ENCODE measurements around the gene NCKAP5. TPM values are rescaled to one million over a fixed set of nuclear protein-coding genes. Genes with fewer than 3 reads are reported as not detected.

Gene NCKAP5
- total and polyA plus RNA-seq, 2 of the 8 experiments (the other 6 are each of a cell fraction or from before 2014, with no cell fraction given), result 0.27 to 0.86 TPM

- no peak overlapping the region for H4K5ac ChIP-seq (ENCODE audit: insufficient read length, low read depth, low read length)
- H3K23me2 ChIP-seq (ENCODE audit: low read depth, low read length), result no peaks in the 10 kb centered on the region; the same call in 1 of the 2 replicates
- no peak overlapping the region for H3K4ac ChIP-seq (replicated peaks; ENCODE audit: insufficient read length, low read depth, low read length)
- H3K14ac ChIP-seq (ENCODE audit: insufficient read length), result no peak overlapping the region
- H4K91ac ChIP-seq (replicated peaks; ENCODE audit: insufficient read length, low read length), result no peak overlapping the region
- no peak overlapping the region for H2BK20ac ChIP-seq (ENCODE audit: low read length)
- H3K4me2 ChIP-seq (ENCODE audit: insufficient read depth in 1 of 2, low read depth in 2 of 2, low read length in 2 of 2), result no peak overlapping the region
- no peaks in the 10 kb centered on the region for H3K79me2 ChIP-seq (ENCODE audit: control insufficient read depth in 1 of 2, insufficient read depth in 2 of 2, low read length in 2 of 2)
- no peak overlapping the region for H3K27ac ChIP-seq (ENCODE audit: low read depth, low read length)
- no peak overlapping the region for H3K18ac ChIP-seq (ENCODE audit: extremely low read depth, low read length)
- ChIA-PET POLR2A (ENCODE audit: partially characterized antibody) (interaction anchor here (0.6 kb wide), 1 partner anchor 10 kb away, joined by 3 read pairs; no protein-coding TSS in a partner anchor), CTCF (ENCODE audit: partially characterized antibody) (interaction anchor here (0.7 to 1.1 kb wide), 4 partner anchors 11 to 142 kb away, joined by 3 to 4 read pairs (median 3); no protein-coding TSS in a partner anchor)
- H3K9me3 ChIP-seq (ENCODE audit: insufficient read depth in 2 of 2, low read depth in 1 of 2, low read length in 1 of 2), result no peaks in the 10 kb centered on the region
- H3K56ac ChIP-seq (replicated peaks; ENCODE audit: insufficient read length, low read depth, low read length), result no peak overlapping the region
- H3K79me1 ChIP-seq (ENCODE audit: low read depth, low read length), result no peaks in the 10 kb centered on the region
- H3K4me3 ChIP-seq (ENCODE audit: extremely low read depth in 1 of 4, insufficient read depth in 2 of 4, low read depth in 3 of 4, low read length in 4 of 4), result no peak overlapping the region
- no peak overlapping the region for H4K8ac ChIP-seq (ENCODE audit: extremely low read depth, insufficient read depth, low read length)
- FAIRE-seq, result no peak
- no peak for DNase-seq (ENCODE audit: low read depth in 1 of 2, low spot score in 2 of 2)
- H4K20me1 ChIP-seq (replicated peaks in 1 of 2; ENCODE audit: control insufficient read depth in 1 of 2, insufficient read depth in 2 of 2, low read length in 2 of 2), result no peaks in the 10 kb centered on the region
- H2BK5ac ChIP-seq (ENCODE audit: low read depth, low read length), result no peak overlapping the region
- H2BK15ac ChIP-seq (ENCODE audit: low read length), result no peak overlapping the region
- H2BK12ac ChIP-seq (ENCODE audit: low read depth, low read length), result no peak overlapping the region
- no peak overlapping the region for H2AFZ ChIP-seq (ENCODE audit: low read length)
- no peak overlapping the region for H2AK5ac ChIP-seq (ENCODE audit: low read depth, low read length)
- peaks cover 0 to 8% (median 3%) of the 10 kb centered on the region in 4 experiments; a peak in 4 of 7 replicates for H3K4me1 ChIP-seq (replicated peaks in 1 of 4; ENCODE audit: control insufficient read depth in 3 of 4, insufficient read depth in 4 of 4, low read length in 3 of 4)
- no peaks in the 10 kb centered on the region for H3K27me3 ChIP-seq (replicated peaks in 1 of 4; ENCODE audit: control insufficient read depth in 3 of 4, extremely low read depth in 1 of 4, insufficient read depth in 3 of 4, low read length in 3 of 4)
- TF ChIP-seq CTBP2 (IDR thresholded peaks at IDR 0.05; ENCODE audit: borderline replicate concordance, insufficient read depth, insufficient read length, low read length), result no peak
- no peak for TF ChIP-seq POLR2A (IDR thresholded peaks at IDR 0.05; ENCODE audit: control extremely low read depth in 1 of 2, low read depth in 2 of 2, low read length in 2 of 2)
- no peak for TF ChIP-seq HDAC6 (IDR thresholded peaks at IDR 0.05; ENCODE audit: low read depth, low read length)
- no peak for TF ChIP-seq EGR1 (IDR thresholded peaks at IDR 0.05; ENCODE audit: borderline replicate concordance, low read depth, low read length)
- TF ChIP-seq SAP30 (IDR thresholded peaks at IDR 0.05; ENCODE audit: insufficient read depth, insufficient replicate concordance, low read length), result no peak
- no peak for TF ChIP-seq SIN3A (conservative IDR thresholded peaks at IDR 0.05 in 1 of 2, IDR thresholded peaks at IDR 0.05 in 1 of 2; ENCODE audit: low read depth in 1 of 2, low read length in 2 of 2)
- TF ChIP-seq SP4 (IDR thresholded peaks at IDR 0.05; ENCODE audit: low read length), result no peak
- no peak overlapping the region for H2BK120ac ChIP-seq (replicated peaks; ENCODE audit: low read depth, low read length)
- no peaks in the 10 kb centered on the region for H3K36me3 ChIP-seq (ENCODE audit: control insufficient read depth in 2 of 4, insufficient read depth in 4 of 4, low read length in 3 of 4)
- H3K9ac ChIP-seq (replicated peaks in 1 of 4; ENCODE audit: extremely low read depth in 1 of 4, low read depth in 3 of 4, low read length in 3 of 4), result no peak overlapping the region
- H3K23ac ChIP-seq (ENCODE audit: insufficient read length), result no peak overlapping the region
Measured at GRCh38 chr2:133377021-133377481, 191.2 kb downstream of the NCKAP5 start.
